GM19452 (cell line): ENCODE data around the gene SAMD3.
"Not testable (repeated sequence)": the region's sequence is repeated elsewhere in the genome, so short reads cannot be mapped to it uniquely, and the experiment has no call there.

ENCODE experiments used
- ATAC-seq: cut with Tn5 transposase; IDR thresholded peaks from one replicate; pipeline ENCODE4 v1.9.1; 2021; ENCODE audit not compliant: unreplicated experiment

The SAMD3 gene

DNA sequence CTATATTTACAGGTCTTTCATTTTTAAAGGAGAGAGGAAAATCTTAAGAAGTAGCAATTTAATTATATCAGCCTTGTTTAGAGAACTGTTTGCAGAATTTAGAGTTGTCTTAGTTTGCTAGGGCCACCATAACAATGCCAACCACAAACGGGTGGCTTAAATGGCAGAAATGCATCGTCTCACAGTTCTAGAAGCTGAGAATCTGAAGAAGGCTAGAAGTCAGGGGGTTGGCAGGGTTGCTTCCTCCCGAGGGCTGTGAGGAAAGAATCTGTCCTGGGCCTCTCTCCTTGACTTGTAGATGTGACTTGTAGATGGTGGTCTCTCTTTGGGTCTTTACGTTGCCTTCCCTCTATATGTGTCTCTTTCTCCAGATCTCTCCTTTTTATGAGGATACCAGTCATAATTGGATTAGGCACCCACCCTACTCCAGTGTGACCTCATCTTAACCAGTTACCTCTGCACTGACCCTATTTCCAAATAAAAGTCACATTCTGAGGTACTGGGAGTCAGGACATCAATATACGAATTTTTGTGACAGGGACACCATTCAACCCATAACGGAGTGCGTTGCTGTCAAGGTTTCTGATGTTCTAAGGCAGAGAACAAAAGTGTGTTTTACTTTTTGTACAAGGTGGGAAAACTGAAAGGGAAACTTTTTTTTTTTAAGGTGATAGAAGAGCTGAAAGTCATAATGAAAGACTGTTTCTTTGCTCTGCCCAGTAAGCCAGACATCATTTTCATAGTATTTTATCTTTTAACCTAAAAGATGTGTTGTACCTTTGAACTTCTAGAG, 84.4 kb downstream of the SAMD3 start:
- peak; percentile 83 for ATAC-seq

- ATAC-seq = no peak
These were observed 86.0 kb downstream of the SAMD3 start for GRCh38 chr6:130136798-130137197.

DNA sequence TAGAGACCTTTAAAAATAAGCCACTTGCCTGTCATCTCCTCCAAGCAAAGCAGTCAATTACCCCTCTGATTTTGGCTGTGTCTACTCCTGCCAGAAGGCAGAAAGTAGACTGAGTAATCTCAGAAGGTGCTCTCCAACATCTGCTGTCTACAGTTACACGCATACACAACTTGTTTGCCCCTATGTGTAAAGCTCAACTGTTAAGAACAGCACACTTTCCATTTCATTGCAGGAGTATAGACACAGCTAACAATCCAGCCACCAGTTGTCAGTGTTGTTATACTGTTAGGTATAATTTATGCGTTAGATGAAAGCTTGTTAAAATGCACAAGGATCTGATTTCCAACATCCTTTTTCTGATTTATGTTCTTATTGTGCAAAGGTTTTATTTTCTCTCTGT, 88.2 kb downstream of the SAMD3 start:
- ATAC-seq = no peak

DNA sequence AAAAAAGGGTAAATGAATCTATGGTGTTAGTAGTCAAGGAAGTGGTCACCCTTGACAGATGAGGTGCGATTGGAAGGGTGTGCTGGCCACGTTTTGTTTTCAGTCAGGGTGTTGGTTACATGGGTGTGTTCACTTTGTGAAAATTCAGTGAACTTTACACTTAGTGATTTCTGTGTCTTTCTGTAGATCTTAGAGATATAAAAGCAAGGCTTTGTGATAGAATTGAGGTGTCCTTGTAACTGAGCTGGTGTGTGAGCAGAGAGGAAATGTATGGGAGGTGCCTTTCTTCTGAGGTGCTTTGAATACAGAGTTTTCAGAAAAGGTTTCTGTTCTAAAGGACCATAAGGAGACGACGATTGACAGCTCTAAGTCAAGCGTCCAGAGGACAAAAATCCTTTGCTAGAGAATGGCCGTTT, 90.5 kb downstream of the SAMD3 start:
- peak; percentile 91 for ATAC-seq

DNA sequence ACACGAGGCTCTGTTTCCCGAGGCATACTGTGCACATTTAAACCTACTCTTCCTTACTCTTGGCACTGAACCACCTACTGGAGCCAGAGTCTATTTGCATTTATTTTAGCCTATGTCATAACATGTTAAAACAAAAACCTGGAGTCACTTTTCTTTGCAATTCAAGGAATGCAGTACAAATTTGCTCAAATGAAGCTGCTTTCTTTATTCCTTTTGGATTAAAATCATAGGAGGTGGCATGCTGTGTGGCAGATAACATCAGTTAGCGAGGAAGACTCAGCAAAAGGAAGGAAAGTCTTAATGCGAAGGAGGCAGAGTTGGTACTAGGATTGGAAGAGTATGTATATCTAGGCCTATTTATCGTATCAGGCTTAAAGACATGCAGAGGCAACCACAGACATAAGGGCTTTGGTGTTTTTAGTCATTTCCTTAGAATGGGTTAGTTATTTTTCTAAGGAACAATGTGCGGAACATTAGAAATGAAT, 92.9 kb downstream of the SAMD3 start:
- no peak for ATAC-seq

DNA sequence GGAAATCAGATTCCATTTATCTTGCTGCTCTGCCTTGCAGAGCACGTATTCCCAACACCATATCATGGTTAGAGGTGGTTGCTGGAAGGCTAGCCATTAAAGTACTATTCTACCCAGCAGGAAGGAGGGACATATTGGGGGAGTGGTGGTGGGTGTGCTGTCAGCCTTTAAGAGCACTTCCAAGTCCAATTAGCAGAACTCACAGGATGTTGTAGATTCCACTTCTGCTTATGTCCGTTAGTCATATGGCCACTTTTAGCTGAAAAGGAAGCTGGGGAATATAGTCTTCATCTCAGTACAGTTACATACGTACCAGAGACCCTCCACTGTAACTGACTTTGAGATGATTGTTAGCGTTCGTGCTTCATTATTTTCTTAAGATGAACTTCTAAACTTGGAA, 94.4 kb downstream of the SAMD3 start:
- ATAC-seq = no peak

GRCh38 chr6:130127195-130127594, 95.6 kb downstream of the SAMD3 start:
- no peak for ATAC-seq

DNA sequence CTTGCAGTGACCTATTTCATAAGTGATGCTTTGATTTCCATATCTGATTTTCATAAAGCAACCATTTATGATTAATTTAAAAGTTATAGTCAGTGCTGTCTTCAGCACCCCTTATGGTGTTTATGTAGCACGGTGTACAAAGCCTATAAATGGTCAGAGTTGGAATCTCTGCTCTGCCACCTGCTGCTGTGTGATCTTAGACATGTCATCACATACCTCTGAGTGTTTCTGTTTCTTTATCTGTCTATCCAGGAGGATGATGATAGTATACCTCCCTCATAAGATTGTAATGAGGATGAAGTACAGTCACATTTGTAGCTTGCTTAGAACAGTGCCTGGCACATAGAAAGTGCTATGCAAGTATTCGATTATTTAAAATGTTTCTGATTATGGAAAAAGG, 100.5 kb downstream of the SAMD3 start:
- no peak for ATAC-seq

GRCh38 chr6:130120731-130121130, 102.0 kb downstream of the SAMD3 start:
- no peak for ATAC-seq

- no peak for ATAC-seq
These were observed 103.5 kb downstream of the SAMD3 start for GRCh38 chr6:130119211-130119610.

GRCh38 chr6:130118236-130118635, 104.5 kb downstream of the SAMD3 start:
- no peak for ATAC-seq

DNA sequence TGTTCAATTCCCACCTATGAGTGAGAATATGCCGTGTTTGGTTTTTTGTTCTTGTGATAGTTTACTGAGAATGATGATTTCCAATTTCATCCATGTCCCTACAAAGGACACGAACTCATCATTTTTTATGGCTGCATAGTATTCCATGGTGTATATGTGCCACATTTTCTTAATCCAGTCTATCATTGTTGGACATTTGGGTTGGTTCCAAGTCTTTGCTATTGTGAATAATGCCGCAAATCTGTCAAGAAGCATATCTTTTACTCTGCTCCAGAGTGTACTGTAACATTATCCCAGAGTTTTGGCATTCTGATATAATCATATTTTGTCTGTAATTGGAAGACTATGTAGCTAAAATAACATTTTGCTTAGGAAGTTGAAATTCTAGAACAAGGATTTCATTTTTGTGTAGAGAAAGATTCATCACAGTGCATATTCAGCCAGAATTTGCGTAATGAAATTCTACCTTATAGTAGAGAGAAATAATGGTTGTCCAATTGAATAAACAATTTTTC, 105.5 kb downstream of the SAMD3 start:
- not testable (repeated sequence) for ATAC-seq

DNA sequence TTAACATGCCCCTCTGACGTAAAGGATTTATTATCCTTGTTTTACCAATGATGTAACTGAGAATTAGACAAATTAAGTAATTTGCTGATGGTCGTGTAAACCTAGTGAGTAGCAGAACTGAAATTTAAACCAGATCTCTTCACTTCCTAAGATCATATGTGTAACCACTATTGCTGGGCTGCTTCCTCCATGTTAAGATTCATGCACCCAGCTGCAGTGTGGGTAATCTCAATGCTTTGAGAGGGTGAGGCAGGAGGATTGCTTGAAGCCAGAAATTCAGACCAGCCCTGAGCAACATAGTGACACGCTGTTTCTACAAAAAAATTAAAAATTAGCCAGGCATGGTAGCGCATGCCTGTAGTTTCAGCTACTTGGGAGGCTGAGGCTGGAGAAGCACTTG, 106.5 kb downstream of the SAMD3 start:
- ATAC-seq = peak; percentile 62

DNA sequence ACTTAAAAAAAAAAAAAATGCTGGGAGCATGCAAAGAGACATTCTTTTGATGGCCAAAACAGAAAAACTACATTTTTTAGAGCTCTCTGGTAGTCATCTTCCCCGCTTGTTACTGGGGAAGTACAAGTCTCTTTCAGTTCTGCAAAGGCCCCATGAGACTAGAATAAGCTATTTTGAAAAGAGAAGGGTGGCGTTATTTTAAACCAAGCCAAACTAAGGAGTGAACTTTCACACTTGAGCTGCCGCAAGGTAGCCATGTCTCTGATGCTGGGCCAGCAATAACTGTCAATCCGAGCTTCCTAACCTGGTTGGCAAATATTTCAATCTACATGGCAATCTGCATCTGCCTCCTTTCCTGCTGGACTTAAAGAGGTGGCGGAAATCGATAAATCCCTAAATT, 107.7 kb downstream of the SAMD3 start:
- ATAC-seq = peak; percentile 83

GRCh38 chr6:130113201-130113710, 109.5 kb downstream of the SAMD3 start:
- no peak for ATAC-seq

DNA sequence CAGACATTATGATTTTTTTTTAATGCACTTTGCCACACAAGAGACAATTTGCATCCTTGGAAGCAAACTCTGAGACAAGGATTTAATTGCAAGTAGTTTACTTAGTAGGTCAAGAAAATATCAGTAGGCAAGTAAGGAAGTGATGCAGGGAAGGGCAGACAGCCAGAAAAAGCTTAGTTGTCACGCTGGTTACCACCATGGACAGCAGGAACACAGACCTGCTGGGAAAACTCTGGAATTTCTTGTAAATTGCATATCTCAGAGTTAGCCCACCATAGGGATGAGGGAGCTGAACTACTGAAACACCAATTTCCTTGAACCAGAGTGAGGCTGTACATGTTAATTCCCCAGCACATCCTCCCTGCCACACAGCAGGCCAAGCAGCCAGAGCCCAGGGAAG, 111.7 kb downstream of the SAMD3 start:
- no peak for ATAC-seq

DNA sequence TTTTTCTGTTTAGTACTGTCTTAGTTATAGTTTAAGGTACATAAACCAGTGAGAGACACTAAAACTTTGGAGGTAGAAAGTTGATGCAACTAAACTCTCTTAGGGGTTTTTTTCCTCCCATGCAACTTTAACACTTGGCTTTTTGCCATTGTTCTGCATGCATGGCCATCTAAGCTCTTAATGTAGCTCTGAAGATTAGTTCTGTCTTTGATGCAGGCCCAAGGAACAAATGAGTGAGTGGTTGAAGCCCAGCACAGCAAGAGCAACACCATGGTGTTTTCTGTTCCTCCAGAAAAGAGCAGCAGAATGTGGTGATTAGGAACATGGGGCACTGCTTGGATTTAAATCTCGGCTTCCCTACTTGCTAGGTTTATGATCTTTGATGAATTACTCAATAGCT, 115.0 kb downstream of the SAMD3 start:
- no peak for ATAC-seq

DNA sequence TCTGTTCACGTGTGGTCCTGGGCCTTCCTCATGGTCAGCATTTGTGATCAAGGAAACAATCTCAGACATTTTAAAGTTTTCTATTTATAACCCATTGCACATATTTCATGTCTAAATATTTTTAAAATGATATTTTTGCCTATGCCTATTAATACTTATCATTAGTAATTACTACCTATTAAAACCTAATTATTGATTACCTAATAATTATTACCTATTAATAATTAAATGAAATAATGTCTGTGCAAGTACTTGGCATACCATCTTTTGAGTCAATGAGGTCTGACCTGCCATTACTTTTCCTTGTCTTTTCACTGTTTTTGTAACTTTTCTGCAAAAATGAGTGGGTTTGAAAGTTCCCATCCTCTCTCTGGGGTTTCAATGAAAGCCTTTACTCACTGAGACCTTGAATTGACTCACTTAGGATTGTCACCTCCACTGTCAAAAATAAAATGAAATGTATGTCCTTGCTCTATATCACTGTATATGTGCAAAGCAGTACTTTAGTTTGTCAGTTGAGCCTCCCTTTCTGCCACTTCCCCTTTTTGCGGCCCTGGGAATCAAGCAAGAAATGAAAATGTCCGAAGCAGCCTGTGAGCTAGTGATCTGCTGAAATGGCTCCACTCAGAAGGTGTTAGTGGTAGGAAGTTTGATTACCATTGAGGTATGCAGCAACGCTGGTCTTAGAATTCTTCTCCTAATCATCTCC, 116.6 kb downstream of the SAMD3 start:
- ATAC-seq = peak; percentile 91

DNA sequence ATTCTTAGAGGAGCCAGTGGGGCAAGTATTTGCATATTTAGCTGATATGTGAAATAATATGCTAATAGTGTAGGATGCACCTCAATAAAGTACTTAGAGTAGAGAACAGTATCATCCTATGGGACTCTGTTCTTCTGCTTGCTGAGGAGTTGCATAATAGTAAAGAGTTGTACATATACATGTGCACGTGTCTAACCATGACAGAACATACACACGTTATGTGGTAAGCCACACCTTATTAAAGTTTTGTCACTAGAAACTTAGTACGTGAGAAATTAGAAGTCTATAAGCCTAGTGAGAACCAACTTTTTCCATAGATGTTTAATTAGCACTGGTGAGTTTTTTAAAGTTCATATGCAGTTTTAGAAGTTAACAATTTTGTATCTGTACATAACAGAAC, 123.6 kb downstream of the SAMD3 start:
- ATAC-seq = no peak

GRCh38 chr6:130098317-130098716, 124.4 kb downstream of the SAMD3 start:
- no peak for ATAC-seq
